ENCODE measurements around the gene RUVBL1. TPM values are rescaled to one million over a fixed set of nuclear protein-coding genes. Genes with fewer than 3 reads are reported as not detected.

Gene RUVBL1
- total RNA-seq, 1 experiment from 2014 or later: 153 TPM

GRCh38 chr3:128084675-128085021 is 39.0 kb downstream of the RUVBL1 start:
- no peaks in the 10 kb centered on the region for H3K27me3 ChIP-seq (replicated peaks; ENCODE audit: insufficient read depth, low read depth, low read length, poor library complexity)
- no peak for DNase-seq (ENCODE audit: low spot score)
- H3K9me3 ChIP-seq (ENCODE audit: low read depth, low read length, poor library complexity, severe bottlenecking): no peaks in the 10 kb centered on the region
- ChIA-PET POLR2A (ENCODE audit: low non-redundant PET) (no interaction called here), CTCF (no interaction called here)
- peaks cover 73% of the 10 kb centered on the region for H3K36me3 ChIP-seq (ENCODE audit: insufficient read depth, low read length, poor library complexity, severe bottlenecking)
- no TSS peak for BruUV-seq (replicated peaks)
- no peak for TF ChIP-seq EZH2 (IDR thresholded peaks at IDR 0.05; ENCODE audit: borderline replicate concordance, low read depth, low read length, poor library complexity, severe bottlenecking)
- no peak for TF ChIP-seq CTCF (conservative IDR thresholded peaks at IDR 0.05; ENCODE audit: low read depth, low read length)
- intact Hi-C loops (cut with micrococcal nuclease; ENCODE audit: unreplicated experiment): no loop called here
- no peaks in the 10 kb centered on the region for H3K4me1 ChIP-seq (ENCODE audit: insufficient read depth, low read length, poor library complexity, severe bottlenecking)
- no peak overlapping the region for H3K4me3 ChIP-seq (ENCODE audit: low read depth, low read length, poor library complexity, severe bottlenecking)
- no peak overlapping the region for H3K27ac ChIP-seq (ENCODE audit: low read depth, low read length, poor library complexity, severe bottlenecking)

GRCh38 chr3:128083980-128084674 is 39.5 kb downstream of the RUVBL1 start:
- TF ChIP-seq EZH2 (IDR thresholded peaks at IDR 0.05; ENCODE audit: borderline replicate concordance, low read depth, low read length, poor library complexity, severe bottlenecking): no peak
- no peak for TF ChIP-seq CTCF (conservative IDR thresholded peaks at IDR 0.05; ENCODE audit: low read depth, low read length)
- H3K4me3 ChIP-seq (ENCODE audit: low read depth, low read length, poor library complexity, severe bottlenecking): no peak overlapping the region
- no TSS peak for BruUV-seq (replicated peaks)
- ChIA-PET POLR2A (ENCODE audit: low non-redundant PET) (no interaction called here), CTCF (no interaction called here)
- intact Hi-C loops (cut with micrococcal nuclease; ENCODE audit: unreplicated experiment): no loop called here
- H3K27me3 ChIP-seq (replicated peaks; ENCODE audit: insufficient read depth, low read depth, low read length, poor library complexity): no peaks in the 10 kb centered on the region
- no peaks in the 10 kb centered on the region for H3K4me1 ChIP-seq (ENCODE audit: insufficient read depth, low read length, poor library complexity, severe bottlenecking)
- peaks cover 75% of the 10 kb centered on the region for H3K36me3 ChIP-seq (ENCODE audit: insufficient read depth, low read length, poor library complexity, severe bottlenecking)
- no peaks in the 10 kb centered on the region for H3K9me3 ChIP-seq (ENCODE audit: low read depth, low read length, poor library complexity, severe bottlenecking)
- no peak for DNase-seq (ENCODE audit: low spot score)
- no peak overlapping the region for H3K27ac ChIP-seq (ENCODE audit: low read depth, low read length, poor library complexity, severe bottlenecking)

- no TSS peak for BruUV-seq (replicated peaks)
- no peak for DNase-seq (ENCODE audit: low spot score)
- no peak overlapping the region for H3K4me3 ChIP-seq (ENCODE audit: low read depth, low read length, poor library complexity, severe bottlenecking)
- H3K27me3 ChIP-seq (replicated peaks; ENCODE audit: insufficient read depth, low read depth, low read length, poor library complexity): no peaks in the 10 kb centered on the region
- no peaks in the 10 kb centered on the region for H3K9me3 ChIP-seq (ENCODE audit: low read depth, low read length, poor library complexity, severe bottlenecking)
- intact Hi-C loops (cut with micrococcal nuclease; ENCODE audit: unreplicated experiment): no loop called here
- peaks cover under 1% of the 10 kb centered on the region for H3K4me1 ChIP-seq (ENCODE audit: insufficient read depth, low read length, poor library complexity, severe bottlenecking)
- ChIA-PET POLR2A (ENCODE audit: low non-redundant PET) (no interaction called here), CTCF (no interaction called here)
- H3K27ac ChIP-seq (ENCODE audit: low read depth, low read length, poor library complexity, severe bottlenecking): no peak overlapping the region
- TF ChIP-seq EZH2 (IDR thresholded peaks at IDR 0.05; ENCODE audit: borderline replicate concordance, low read depth, low read length, poor library complexity, severe bottlenecking) (no peak), CTCF (conservative IDR thresholded peaks at IDR 0.05; ENCODE audit: low read depth, low read length) (no peak)
- H3K36me3 ChIP-seq (ENCODE audit: insufficient read depth, low read length, poor library complexity, severe bottlenecking): peaks cover 71% of the 10 kb centered on the region
Measured at GRCh38 chr3:128083396-128083795, 40.2 kb downstream of the RUVBL1 start.
